ENCODE results near the gene PASK. TPM values are rescaled to one million over a fixed set of nuclear protein-coding genes. Genes with fewer than 3 reads are reported as not detected.
A peak's percentile ranks its signal among the peaks of the same experiment; 100 is the strongest.

Gene PASK
- total and polyA plus RNA-seq, 10 donors = 8.0 to 35.6 (median 17.6) TPM

- peaks cover 0 to 26% (median 11%) of the 10 kb centered on the region in 6 donors for H3K4me1 ChIP-seq
- H3K9me3 ChIP-seq = no peaks in the 10 kb centered on the region
- DNase-seq = no peak
- peaks cover 0 to 27% (median under 1%) of the 10 kb centered on the region in 6 donors for H3K36me3 ChIP-seq
- no peaks in the 10 kb centered on the region for H3K27me3 ChIP-seq (replicated peaks in 1 of 7)
- H3K27ac ChIP-seq = peak overlapping the region in 1 of 8 donors; percentile 21
- H3K4me3 ChIP-seq = no peak overlapping the region
- TF ChIP-seq CTCF (IDR thresholded peaks at IDR 0.05 in 8 of 11, conservative IDR thresholded peaks at IDR 0.05 in 3 of 11) (no peak), POLR2AphosphoS5 (IDR thresholded peaks at IDR 0.05) (peak in 1 of 3 donors; percentile 31), POLR2A (IDR thresholded peaks at IDR 0.05) (no peak)
- 85 to 90% (median 86%) methylated on average over 9 to 18 of the region's 18 CpGs for WGBS, 5 donors
- intact Hi-C loops (cut with DNase I; ENCODE audit: low total_unique reads) = no loop called here
Measured at GRCh38 chr2:241080405-241081189, 68.7 kb downstream of the PASK start.

DNA sequence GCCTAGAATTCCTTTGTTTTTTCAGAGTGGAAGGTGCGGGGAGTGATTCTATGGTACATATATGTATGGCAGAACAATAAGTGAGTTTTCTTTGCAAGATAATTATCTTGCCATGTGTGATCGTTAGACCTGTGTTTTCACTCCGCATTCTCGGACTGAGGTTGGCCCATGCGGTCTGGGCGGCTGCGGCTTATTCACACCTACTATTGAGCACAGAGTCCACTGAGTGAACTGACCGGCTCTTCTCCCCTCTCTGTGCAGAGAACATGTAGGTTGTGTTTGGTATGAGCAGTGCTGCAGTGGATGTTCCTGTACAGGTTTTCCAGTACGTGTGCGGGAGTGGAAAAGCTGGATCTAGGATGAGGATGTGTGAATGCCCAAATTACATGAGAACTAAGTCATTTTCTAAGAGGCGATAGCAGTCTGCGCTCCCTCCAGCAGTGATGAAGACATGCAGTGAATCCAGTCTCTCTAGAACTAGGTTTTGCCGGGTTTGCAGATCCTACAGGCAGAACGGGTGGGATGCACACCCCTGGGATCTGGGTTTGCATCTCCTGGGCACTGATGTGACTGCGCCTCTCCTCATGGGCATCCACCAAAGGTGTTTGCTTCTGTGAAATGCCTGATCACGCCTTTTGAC is 74.3 kb downstream of the PASK start:
- Histone ChIP-seq H3K9me3 (no peaks in the 10 kb centered on the region), H3K4me1 (peaks cover 0 to 10% (median 5%) of the 10 kb centered on the region in 6 donors), H3K27me3 (replicated peaks in 1 of 7) (no peaks in the 10 kb centered on the region), H3K4me3 (no peak overlapping the region), H3K27ac (no peak overlapping the region), H3K36me3 (peaks cover 0 to 67% (median 37%) of the 10 kb centered on the region in 6 donors)
- no peak for TF ChIP-seq CTCF (IDR thresholded peaks at IDR 0.05 in 8 of 11, conservative IDR thresholded peaks at IDR 0.05 in 3 of 11)
- no peak for TF ChIP-seq POLR2A (IDR thresholded peaks at IDR 0.05)
- peak in 1 of 3 donors; percentile 17 for TF ChIP-seq POLR2AphosphoS5 (IDR thresholded peaks at IDR 0.05)
- no peak for DNase-seq
- intact Hi-C loops (cut with DNase I; ENCODE audit: low total_unique reads) = loop anchor here (5.0 kb wide), 1 partner anchor 77 kb away; the partner anchor contains the start of gene PPP1R7
- 90 to 97% (median 94%) methylated on average over 16 of the region's 16 CpGs for WGBS, 5 donors

DNA sequence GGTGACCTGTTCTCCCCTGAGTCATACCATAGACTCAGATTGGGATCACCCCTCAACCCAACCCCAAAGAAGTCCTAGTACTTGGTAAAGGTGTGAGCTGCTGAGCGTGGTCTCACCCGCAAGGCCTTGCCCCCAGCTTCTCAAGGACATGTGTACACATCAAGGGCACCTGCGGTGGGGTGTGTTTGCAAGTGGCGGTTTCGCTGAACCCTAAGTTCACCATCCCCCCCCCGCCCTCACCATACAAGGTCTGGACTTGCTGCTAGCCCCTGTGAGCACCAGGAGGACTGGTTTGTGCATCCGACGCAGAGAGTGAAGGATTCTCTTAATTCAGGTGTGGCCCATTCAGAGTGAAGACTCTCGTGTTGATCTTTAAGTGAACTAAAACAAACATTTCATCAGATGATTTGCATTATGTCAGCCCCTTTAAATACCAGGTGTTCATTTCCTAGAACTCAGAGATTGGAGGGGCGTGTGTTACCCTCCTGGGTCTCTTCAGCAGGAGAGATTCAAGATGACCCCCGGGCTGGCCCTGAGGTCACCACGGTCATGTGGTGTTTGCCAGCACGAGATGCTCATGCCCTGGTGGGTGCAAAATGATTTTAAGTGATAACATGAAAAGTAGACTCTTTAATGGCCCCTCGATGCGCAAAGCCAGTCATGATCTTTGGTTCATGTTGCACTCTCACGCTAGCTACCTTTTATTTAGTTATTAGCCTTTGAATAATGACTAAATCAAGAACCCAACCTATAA is 75.0 kb downstream of the PASK start:
- 85 to 96% (median 89%) methylated on average over 12 to 16 of the region's 16 CpGs for WGBS, 5 donors
- TF ChIP-seq POLR2A (IDR thresholded peaks at IDR 0.05) (no peak), CTCF (IDR thresholded peaks at IDR 0.05 in 8 of 11, conservative IDR thresholded peaks at IDR 0.05 in 3 of 11) (no peak), POLR2AphosphoS5 (IDR thresholded peaks at IDR 0.05) (no peak)
- H3K27me3 ChIP-seq (replicated peaks in 1 of 7) = no peaks in the 10 kb centered on the region
- peaks cover 0 to 75% (median 42%) of the 10 kb centered on the region in 6 donors for H3K36me3 ChIP-seq
- no peak overlapping the region for H3K4me3 ChIP-seq
- no peak for DNase-seq
- intact Hi-C loops (cut with DNase I; ENCODE audit: low total_unique reads) = no loop called here
- H3K27ac ChIP-seq = no peak overlapping the region
- peaks cover 0 to 10% (median 5%) of the 10 kb centered on the region in 6 donors for H3K4me1 ChIP-seq
- no peaks in the 10 kb centered on the region for H3K9me3 ChIP-seq

Data from spleen (tissue), 11 donors.